Measurements from ENCODE around the gene BRMS1. TPM values are rescaled to one million over a fixed set of nuclear protein-coding genes. Genes with fewer than 3 reads are reported as not detected.
"Not testable (repeated sequence)": the region's sequence is repeated elsewhere in the genome, so short reads cannot be mapped to it uniquely, and the experiment has no call there.

The BRMS1 gene
- total RNA-seq, 4 donors from 2014 or later: 36.7 to 59.2 (median 42.0) TPM

- ATAC-seq (ENCODE audit: low FRiP score): peak; percentile 95
- no peak for TF ChIP-seq CTCF (IDR thresholded peaks at IDR 0.05)
These were observed 32.2 kb downstream of the BRMS1 start for GRCh38 chr11:66312549-66313320.

GRCh38 chr11:66311965-66312548 is 32.8 kb downstream of the BRMS1 start:
- ATAC-seq (ENCODE audit: low FRiP score) (peak; percentile 76), DNase-seq (ENCODE audit: low spot score) (peak; percentile 78)
- peak in 2 of 3 donors; percentile 13 to 66 for TF ChIP-seq CTCF (IDR thresholded peaks at IDR 0.05)

More at GRCh38 chr11:66312549-66313320, 32.2 kb downstream of the BRMS1 start:
- DNase-seq (ENCODE audit: low spot score): peak; percentile 99

- DNase-seq (ENCODE audit: low spot score) (no peak), ATAC-seq (ENCODE audit: low FRiP score) (no peak)
- no peak for TF ChIP-seq CTCF (IDR thresholded peaks at IDR 0.05)
These were observed 33.4 kb downstream of the BRMS1 start for GRCh38 chr11:66311470-66311964.

- DNase-seq (ENCODE audit: low spot score); ATAC-seq (ENCODE audit: low FRiP score): not testable (repeated sequence)
These were observed 34.0 kb downstream of the BRMS1 start for GRCh38 chr11:66310803-66311440.

GRCh38 chr11:66310324-66310723 is 34.6 kb downstream of the BRMS1 start:
- no peak for TF ChIP-seq CTCF (IDR thresholded peaks at IDR 0.05)
- ATAC-seq (ENCODE audit: low FRiP score): no peak
- no peak for DNase-seq (ENCODE audit: low spot score)

GRCh38 chr11:66309475-66309874 is 35.4 kb downstream of the BRMS1 start:
- TF ChIP-seq CTCF (IDR thresholded peaks at IDR 0.05): no peak
- ATAC-seq (ENCODE audit: low FRiP score) (no peak), DNase-seq (ENCODE audit: low spot score) (no peak)

GRCh38 chr11:66302656-66303055 is 42.2 kb downstream of the BRMS1 start:
- ATAC-seq (ENCODE audit: low FRiP score) (no peak), DNase-seq (ENCODE audit: low spot score) (no peak)
- no peak for TF ChIP-seq CTCF (IDR thresholded peaks at IDR 0.05)

Measured in omental fat pad (tissue), 4 donors.